ENCODE measurements around the gene BRD7.

The BRD7 gene

DNA sequence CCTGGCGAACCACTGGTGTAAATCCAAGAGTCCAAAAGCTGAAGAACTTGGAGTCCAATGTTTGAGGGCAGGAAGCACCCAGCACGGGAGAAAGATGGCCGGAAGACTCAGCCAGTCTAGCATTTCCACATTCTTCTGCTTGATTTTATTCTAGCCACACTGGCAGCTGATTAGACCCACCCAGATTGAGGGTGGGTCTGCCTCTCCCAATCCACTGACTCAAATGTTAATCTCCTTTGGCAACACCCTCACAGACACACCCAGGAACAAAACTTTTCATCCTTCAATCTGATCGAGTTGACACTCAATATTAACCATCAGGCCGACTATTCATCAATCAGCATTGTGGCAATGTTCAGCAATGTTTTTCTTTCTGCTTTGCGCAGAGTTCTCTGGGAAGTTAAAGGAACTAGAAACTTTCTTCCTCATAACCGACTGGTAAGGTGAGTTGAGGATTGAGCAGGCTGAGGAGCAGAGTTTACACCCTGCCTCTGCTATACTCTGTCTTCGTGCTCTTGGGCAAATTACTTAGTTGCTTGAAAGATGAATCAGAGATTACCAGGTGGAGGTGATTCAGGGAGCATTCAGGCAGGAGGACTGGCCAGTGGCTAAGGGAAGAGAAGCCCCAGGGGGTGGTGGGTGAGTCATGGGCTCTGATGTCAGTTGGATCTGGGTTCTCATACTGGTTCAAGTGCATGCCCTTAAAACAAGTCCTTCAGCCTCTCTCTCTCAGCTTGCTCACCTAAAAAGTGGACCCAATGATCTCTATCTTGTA, 28.2 kb upstream of the BRD7 start:
- no peak overlapping the region for H3K27ac Mint-ChIP-seq
- H3K4me1 Mint-ChIP-seq (ENCODE audit: low read depth), result peaks cover 19% of the 10 kb centered on the region
- intact Hi-C loops (cut with micrococcal nuclease), result no loop called here
- H3K27me3 Mint-ChIP-seq, result no peaks in the 10 kb centered on the region
- no peaks in the 10 kb centered on the region for H3K9me3 Mint-ChIP-seq
- H3K36me3 Mint-ChIP-seq (ENCODE audit: low read depth), result no peaks in the 10 kb centered on the region
- H3K4me3 Mint-ChIP-seq, result no peak overlapping the region

- no peak overlapping the region for H3K27ac Mint-ChIP-seq
- peaks cover 13% of the 10 kb centered on the region for H3K4me1 Mint-ChIP-seq (ENCODE audit: low read depth)
- intact Hi-C loops (cut with micrococcal nuclease), result no loop called here
- no peaks in the 10 kb centered on the region for H3K27me3 Mint-ChIP-seq
- H3K9me3 Mint-ChIP-seq, result no peaks in the 10 kb centered on the region
- no peak overlapping the region for H3K4me3 Mint-ChIP-seq
- H3K36me3 Mint-ChIP-seq (ENCODE audit: low read depth), result no peaks in the 10 kb centered on the region
Observed at GRCh38 chr16:50395763-50396710, 27.2 kb upstream of the BRD7 start.

DNA sequence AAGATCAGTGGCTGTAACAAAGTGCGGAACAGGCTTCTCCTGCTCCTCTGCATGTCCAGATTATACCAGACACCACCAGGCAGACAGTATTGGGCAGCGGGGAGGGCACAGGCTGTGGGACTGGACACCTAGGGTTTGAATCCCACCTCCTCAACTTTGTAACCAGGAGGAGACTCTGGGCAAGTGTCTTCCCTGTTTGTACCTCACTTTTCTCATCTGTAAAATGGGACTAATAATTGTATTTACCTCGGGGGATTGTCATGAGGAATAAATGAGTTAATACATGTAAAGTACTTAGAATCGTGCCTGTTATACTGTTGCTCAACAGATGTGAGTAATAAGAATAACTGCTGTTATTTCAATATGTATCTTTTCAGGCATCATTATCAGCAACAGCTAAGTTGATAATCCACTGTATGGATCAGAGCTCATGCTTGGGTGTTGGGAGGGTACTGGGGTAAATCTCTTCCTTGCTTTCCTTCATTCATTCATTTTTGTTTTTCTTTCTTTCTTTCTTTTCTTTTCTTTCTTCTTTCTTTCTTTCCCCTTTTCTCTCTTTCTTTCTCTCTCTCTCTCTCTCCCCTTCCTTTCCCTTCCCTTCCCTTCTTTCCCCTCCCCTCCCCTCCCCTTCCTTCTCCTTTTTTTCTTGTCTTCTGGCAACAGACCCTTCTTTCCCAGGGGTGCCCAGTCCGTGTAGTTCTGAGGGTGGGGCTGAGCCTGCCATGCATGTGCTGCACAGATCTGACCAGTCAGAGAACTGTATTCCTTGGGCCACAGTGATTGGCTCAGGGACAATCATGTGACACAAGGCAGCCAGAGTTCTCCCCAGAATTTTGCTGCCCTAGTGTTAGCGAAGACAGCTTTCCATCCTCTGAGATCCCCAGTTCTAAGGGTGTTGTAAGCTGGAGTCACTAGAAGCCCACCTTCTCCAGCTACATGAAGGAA, 25.3 kb upstream of the BRD7 start:
- no peaks in the 10 kb centered on the region for H3K9me3 Mint-ChIP-seq
- H3K27ac Mint-ChIP-seq, result no peak overlapping the region
- peaks cover 13% of the 10 kb centered on the region for H3K4me1 Mint-ChIP-seq (ENCODE audit: low read depth)
- intact Hi-C loops (cut with micrococcal nuclease), result no loop called here
- no peaks in the 10 kb centered on the region for H3K36me3 Mint-ChIP-seq (ENCODE audit: low read depth)
- no peak overlapping the region for H3K4me3 Mint-ChIP-seq
- no peaks in the 10 kb centered on the region for H3K27me3 Mint-ChIP-seq

DNA sequence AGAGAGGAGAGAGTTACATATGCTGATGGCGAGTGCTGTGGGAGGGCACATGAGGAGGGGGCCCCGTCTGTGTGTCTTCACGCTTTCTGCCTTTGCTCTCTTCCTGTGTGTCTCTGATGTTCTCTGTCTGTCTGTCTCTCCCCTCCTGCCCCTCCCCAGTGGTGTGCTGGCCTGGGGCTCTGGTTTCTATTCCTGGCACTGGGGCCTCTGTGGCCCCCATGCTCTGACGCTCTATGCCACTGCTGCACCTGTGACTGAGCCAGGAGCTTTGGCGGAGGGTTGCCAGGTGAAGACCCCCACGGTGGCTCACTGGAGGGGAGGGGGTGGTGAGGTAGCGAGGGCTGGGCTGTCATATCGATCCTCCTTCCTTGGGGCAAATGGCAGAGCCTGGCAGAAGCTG, 24.6 kb upstream of the BRD7 start:
- no peaks in the 10 kb centered on the region for H3K36me3 Mint-ChIP-seq (ENCODE audit: low read depth)
- peaks cover 13% of the 10 kb centered on the region for H3K4me1 Mint-ChIP-seq (ENCODE audit: low read depth)
- no peak overlapping the region for H3K27ac Mint-ChIP-seq
- H3K27me3 Mint-ChIP-seq, result no peaks in the 10 kb centered on the region
- H3K9me3 Mint-ChIP-seq, result no peaks in the 10 kb centered on the region
- no peak overlapping the region for H3K4me3 Mint-ChIP-seq
- intact Hi-C loops (cut with micrococcal nuclease), result no loop called here

DNA sequence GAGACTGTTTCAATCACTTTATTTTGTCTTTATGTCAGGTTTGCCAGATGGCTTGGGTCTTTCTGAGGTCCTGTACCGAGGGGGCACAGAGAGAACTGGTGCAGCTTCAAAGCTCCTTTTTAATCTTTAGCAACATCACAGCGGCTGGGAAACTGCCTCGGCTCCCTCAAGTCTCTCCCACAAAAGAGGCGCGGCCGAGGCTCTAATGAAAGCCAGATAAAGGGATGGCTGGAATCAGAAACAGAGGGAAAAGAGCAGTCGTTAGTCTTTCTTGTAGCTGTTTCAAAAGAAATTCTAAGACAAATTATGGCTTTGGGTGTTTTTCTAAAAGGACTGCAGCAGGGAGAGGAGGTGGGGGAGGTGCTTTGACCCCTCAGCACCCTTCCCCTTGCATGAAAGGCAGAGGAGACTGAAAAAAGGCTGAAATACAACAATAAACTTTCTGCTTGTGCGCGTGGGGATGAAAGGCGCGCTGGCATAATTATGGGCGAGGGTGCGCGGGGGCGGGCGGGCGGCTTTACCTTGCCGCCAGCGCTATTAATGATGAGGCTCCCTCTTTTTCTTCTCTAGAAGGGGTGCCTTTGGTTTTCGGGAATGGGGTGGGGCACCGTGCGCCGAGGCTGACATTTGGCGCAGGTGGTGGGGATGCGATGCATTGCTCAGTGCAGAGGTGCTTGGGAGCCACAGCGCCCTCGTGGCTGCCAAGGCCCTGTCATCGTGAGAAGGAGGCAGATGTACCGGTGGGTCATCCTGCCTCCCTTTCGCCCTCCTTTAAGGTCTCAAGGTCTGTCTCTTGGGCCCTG, 22.3 kb upstream of the BRD7 start:
- Mint-ChIP-seq H3K9me3 (no peaks in the 10 kb centered on the region), H3K27ac (no peak overlapping the region), H3K4me1 (ENCODE audit: low read depth) (peaks cover 10% of the 10 kb centered on the region), H3K27me3 (peaks cover 7% of the 10 kb centered on the region), H3K36me3 (ENCODE audit: low read depth) (no peaks in the 10 kb centered on the region), H3K4me3 (no peak overlapping the region)
- intact Hi-C loops (cut with micrococcal nuclease), result no loop called here

DNA sequence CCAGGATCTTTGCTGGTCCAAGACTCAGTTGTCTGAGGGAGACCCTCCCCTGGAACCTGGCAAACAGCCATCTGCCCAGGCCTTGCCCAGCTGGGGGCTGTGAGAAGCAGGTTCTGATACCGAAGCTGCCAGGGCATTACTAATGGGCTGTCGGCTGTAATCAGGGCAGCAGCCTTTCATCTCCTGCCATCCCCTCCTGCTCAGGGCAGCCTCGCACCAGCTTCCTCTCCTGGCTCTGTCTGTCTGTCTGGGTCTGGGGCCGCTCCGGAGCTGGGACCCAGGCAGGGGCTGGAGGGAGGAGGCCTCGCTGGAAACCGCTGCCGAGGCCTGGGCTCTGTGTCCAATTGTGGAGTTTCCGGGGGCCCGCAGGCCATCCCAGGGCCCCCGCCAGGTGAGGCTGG, 21.6 kb upstream of the BRD7 start:
- intact Hi-C loops (cut with micrococcal nuclease), result no loop called here

GRCh38 chr16:50389900-50390299, 21.1 kb upstream of the BRD7 start:
- Mint-ChIP-seq H3K9me3 (no peaks in the 10 kb centered on the region), H3K36me3 (ENCODE audit: low read depth) (no peaks in the 10 kb centered on the region), H3K4me3 (no peak overlapping the region), H3K27me3 (peaks cover 7% of the 10 kb centered on the region), H3K4me1 (ENCODE audit: low read depth) (peaks cover 5% of the 10 kb centered on the region), H3K27ac (no peak overlapping the region)
- intact Hi-C loops (cut with micrococcal nuclease), result no loop called here

More for the DNA sequence above, 21.6 kb upstream of the BRD7 start:
- Mint-ChIP-seq H3K4me1 (ENCODE audit: low read depth) (peaks cover 5% of the 10 kb centered on the region), H3K36me3 (ENCODE audit: low read depth) (no peaks in the 10 kb centered on the region), H3K27me3 (peaks cover 7% of the 10 kb centered on the region), H3K4me3 (no peak overlapping the region), H3K27ac (no peak overlapping the region), H3K9me3 (no peaks in the 10 kb centered on the region)

GRCh38 chr16:50388496-50388895, 19.7 kb upstream of the BRD7 start:
- H3K36me3 Mint-ChIP-seq (ENCODE audit: low read depth), result no peaks in the 10 kb centered on the region
- peaks cover 7% of the 10 kb centered on the region for H3K27me3 Mint-ChIP-seq
- H3K4me1 Mint-ChIP-seq (ENCODE audit: low read depth), result peaks cover 5% of the 10 kb centered on the region
- H3K27ac Mint-ChIP-seq, result no peak overlapping the region
- intact Hi-C loops (cut with micrococcal nuclease), result no loop called here
- H3K9me3 Mint-ChIP-seq, result no peaks in the 10 kb centered on the region
- H3K4me3 Mint-ChIP-seq, result no peak overlapping the region

DNA sequence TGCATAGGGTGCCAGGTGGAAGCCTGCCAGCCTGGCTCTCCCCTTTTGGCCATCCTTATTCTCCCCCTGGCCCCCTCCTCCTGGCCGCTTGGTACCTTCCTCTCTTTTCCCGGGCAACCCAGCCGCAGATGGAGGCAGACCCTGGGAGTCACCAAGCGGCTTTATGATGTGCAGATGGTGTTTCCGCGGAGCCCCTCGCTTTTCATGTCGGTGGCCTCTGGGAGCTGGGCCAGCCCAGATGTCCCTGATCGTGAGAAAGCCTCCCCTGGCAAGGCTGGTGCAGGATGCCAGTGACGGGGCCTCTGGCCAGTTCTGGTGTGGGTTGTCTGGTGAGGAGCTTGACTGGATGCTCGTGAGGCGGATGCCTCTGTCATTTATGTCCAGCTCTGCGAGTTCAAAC, 18.0 kb upstream of the BRD7 start:
- no peak overlapping the region for H3K27ac Mint-ChIP-seq
- H3K27me3 Mint-ChIP-seq, result peaks cover 9% of the 10 kb centered on the region

GRCh38 chr16:50386139-50386538, 17.4 kb upstream of the BRD7 start:
- Mint-ChIP-seq H3K36me3 (ENCODE audit: low read depth) (no peaks in the 10 kb centered on the region), H3K4me3 (no peak overlapping the region), H3K27me3 (peaks cover 9% of the 10 kb centered on the region), H3K4me1 (ENCODE audit: low read depth) (peaks cover 5% of the 10 kb centered on the region), H3K27ac (no peak overlapping the region), H3K9me3 (no peaks in the 10 kb centered on the region)
- intact Hi-C loops (cut with micrococcal nuclease), result no loop called here

More for the DNA sequence above, 18.0 kb upstream of the BRD7 start:
- no peaks in the 10 kb centered on the region for H3K9me3 Mint-ChIP-seq
- intact Hi-C loops (cut with micrococcal nuclease), result no loop called here
- H3K4me1 Mint-ChIP-seq (ENCODE audit: low read depth), result peaks cover 5% of the 10 kb centered on the region
- H3K4me3 Mint-ChIP-seq, result no peak overlapping the region
- H3K36me3 Mint-ChIP-seq (ENCODE audit: low read depth), result no peaks in the 10 kb centered on the region

DNA sequence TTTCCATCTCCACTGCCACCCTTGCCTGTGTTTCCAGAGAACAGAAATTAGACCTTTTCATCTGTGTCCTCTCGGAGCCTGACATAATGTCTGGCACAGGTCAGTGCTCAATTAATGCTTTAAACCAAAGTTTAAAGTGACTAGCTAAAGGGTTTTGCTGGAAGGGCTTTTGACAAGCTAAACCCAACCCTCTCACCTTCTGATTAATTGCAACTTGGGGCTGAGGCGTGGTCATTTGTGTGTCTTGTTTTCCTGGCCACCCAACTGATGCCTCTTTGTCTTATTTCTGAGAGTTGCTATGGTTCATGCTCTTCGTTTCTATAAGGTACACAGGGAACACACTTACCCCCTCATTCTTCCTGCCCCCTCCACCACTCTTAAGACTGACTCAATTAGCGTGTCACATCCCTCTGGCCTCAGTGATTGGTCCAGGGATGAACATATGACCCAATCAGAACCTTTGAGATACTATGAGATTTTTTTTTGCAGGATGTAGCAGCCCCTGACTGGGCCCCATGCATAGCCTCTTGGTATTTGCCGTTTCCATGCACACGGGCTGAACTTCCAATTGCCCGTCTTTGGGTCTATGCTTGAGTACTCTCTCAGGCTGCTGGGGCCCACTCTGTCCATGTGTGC, 15.8 kb upstream of the BRD7 start:
- intact Hi-C loops (cut with micrococcal nuclease), result no loop called here
- Mint-ChIP-seq H3K9me3 (no peaks in the 10 kb centered on the region), H3K4me1 (ENCODE audit: low read depth) (peaks cover 5% of the 10 kb centered on the region), H3K4me3 (no peak overlapping the region), H3K36me3 (ENCODE audit: low read depth) (no peaks in the 10 kb centered on the region), H3K27ac (no peak overlapping the region), H3K27me3 (peaks cover 9% of the 10 kb centered on the region)

DNA sequence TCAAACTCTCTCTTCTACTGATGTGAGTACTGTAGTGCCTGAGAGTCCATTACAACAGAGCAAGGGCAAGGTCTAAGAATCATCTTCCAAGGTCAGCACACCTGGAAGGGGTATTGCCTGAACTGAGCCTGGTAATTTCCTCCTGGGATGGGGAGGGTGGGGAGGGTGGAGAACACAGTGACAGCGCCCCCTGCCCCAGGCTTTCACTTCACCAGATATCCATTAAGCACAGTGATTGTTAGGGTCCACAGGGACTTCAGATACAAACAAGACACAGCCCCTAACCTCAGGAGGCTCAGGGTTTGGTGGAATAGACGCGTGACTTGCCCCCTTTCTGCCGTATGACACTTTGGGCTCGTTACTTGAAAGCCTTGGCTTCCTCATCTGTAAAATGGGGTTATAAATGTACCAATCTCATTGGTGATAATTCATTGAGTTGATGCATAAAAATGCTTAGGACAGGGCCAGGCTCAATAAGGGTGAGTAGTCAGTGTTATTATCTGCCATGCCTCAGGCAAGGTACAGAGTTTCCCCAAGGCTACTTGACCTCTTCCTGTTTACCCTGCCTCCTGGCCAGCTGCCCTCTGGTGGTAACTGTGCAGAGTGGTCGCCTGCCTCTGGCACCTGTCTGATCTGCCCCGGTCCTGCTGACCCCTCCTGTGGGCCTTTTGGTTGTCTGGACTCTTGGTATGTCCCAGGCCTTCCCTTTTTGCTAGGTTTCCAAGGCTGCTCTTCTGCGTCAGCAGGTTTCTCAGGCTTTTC, 13.1 kb upstream of the BRD7 start:
- H3K9me3 Mint-ChIP-seq, result no peaks in the 10 kb centered on the region
- no peak overlapping the region for H3K27ac Mint-ChIP-seq
- no peak overlapping the region for H3K4me3 Mint-ChIP-seq
- intact Hi-C loops (cut with micrococcal nuclease), result no loop called here
- no peaks in the 10 kb centered on the region for H3K36me3 Mint-ChIP-seq (ENCODE audit: low read depth)
- H3K4me1 Mint-ChIP-seq (ENCODE audit: low read depth), result peaks cover 10% of the 10 kb centered on the region
- H3K27me3 Mint-ChIP-seq, result peaks cover 4% of the 10 kb centered on the region
